Dermis microvascular lymphatic vessel endothelial cell (primary cell): ENCODE data around the gene IQCE. TPM values are rescaled to one million over a fixed set of nuclear protein-coding genes. Genes with fewer than 3 reads are reported as not detected.
"Not testable (repeated sequence)": the region's sequence is repeated elsewhere in the genome, so short reads cannot be mapped to it uniquely, and the experiment has no call there.

ENCODE experiments used
- DNase-seq, 2 donors: peaks; one replicate each; pipeline versions ENCODE4 v3.0.0 to v3.0.0-alpha.2; 2010; ENCODE audit warnings: low read depth in 2 of 2
- total RNA-seq: library from RNA; depleted of rRNA; stranded (reverse); fragments of >200 nt; gene quantifications from 2 replicates; pipeline ENCODE4 v1.2.1, GENCODE V29; 2014

Gene IQCE
- total RNA-seq, 1 donor from 2014 or later, result 5.9 TPM

- no peak for DNase-seq
Observed at GRCh38 chr7:2520761-2521290, 38.0 kb upstream of the IQCE start.

DNA sequence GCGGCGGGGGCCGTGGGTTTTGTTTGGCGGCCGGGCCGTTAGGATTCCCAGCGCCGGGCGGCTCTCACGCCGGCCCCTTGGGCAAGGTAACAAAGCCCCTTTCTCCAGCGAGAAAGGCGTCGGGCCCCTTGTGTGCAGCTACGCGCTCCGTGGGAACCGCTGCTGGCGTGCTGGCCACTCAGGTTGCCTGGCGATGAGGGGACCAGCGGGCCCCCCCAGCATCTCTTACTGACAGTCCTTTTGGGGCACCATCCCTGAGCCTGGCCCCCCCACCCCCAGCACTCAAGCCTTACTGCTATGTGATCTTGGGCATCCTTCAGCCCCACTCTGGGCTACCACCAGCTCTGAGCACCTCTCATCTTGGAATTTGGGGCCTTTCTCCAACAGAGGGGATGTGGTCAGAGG is 37.4 kb upstream of the IQCE start:
- no peak for DNase-seq

DNA sequence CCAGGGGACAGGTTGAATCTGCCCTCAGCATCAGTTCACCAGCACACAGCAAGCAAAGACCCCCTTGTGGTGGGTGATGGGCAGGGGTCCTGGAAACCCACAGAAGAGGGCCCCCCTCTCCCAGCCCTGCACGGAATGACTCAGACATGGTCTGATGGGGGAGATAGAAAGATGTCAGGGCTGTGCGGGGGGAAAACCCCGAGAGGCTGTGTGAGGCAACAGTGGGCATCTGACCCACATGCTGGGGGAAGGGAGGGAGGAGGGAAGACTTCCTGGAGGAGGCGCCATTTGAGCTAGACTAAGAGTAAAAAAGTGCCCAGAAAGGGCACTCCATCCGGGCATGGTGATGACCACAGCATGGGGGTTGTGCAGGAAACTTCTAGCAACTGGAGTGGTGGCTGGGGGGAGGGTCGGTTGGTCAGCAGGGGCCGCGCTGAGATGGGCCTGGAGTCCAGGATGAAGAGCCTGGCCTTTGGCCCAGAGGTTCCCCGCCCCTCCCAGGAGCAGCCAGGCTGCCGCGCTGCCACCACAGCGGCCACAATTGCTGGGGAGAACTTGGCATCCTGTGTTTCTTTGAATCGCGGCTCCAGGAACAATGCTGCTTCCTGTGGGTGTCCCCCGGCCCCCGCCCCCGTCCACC is 36.7 kb upstream of the IQCE start:
- peak in 1 of 2 donors; percentile 75 for DNase-seq

DNA sequence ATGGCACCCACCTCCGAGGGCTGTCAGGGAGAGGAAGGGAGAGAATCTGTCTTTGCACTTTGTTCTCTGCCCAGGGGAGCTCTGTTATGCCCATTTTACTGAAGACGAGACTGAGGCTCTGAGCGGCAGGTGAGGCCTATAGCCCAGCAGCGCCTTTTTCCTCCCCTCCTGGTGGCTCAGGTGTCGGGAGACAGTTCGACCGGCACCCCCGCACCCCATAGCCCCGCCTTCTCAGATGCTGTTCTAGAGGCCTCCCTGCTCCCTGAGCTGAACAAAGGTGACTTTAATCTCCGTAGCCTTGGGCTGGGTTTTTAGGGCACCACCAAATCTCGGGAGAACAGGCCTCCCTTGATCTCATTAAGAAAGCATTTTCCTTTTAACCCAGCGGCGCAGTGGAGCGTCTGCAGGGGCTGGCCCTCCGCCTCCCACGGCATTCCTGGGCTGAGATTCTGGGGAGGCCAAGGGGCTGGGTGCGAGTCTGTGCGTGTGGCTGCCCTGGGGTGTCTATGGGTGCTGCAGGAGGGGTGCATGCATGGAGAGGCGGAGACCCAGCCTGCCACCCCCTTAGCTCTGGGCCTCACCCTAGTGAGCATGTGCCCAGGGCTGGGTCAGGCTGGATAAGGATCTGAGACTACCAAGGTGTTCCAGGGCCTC is 35.9 kb upstream of the IQCE start:
- DNase-seq, result peak in 1 of 2 donors; percentile 32

DNA sequence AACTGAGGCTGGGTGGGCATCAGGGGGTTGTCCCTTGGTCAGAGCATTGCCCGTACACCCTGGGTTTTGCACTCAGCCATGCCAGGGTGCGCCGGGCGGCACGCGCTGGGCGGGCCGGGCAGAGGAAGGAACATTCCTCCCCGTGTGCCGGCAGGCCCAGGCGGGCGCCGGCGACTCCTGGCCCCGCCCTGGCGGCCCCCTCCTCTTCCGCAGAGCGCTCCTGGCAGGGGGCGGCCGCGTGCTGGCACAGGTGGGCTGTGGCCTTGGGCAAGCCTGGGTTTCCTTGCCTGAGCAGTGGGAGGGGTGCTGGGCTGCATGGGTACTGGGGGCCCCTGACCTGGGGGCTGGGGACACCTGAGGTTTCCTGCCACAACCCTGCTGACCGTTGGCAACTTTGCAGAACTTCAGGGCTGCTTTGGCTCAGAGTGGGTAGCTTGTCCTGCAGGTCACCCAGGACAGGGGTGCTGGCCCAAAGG is 35.3 kb upstream of the IQCE start:
- DNase-seq, result no peak

GRCh38 chr7:2523941-2524807 is 34.6 kb upstream of the IQCE start:
- peak; percentile 83 to 94 for DNase-seq

DNA sequence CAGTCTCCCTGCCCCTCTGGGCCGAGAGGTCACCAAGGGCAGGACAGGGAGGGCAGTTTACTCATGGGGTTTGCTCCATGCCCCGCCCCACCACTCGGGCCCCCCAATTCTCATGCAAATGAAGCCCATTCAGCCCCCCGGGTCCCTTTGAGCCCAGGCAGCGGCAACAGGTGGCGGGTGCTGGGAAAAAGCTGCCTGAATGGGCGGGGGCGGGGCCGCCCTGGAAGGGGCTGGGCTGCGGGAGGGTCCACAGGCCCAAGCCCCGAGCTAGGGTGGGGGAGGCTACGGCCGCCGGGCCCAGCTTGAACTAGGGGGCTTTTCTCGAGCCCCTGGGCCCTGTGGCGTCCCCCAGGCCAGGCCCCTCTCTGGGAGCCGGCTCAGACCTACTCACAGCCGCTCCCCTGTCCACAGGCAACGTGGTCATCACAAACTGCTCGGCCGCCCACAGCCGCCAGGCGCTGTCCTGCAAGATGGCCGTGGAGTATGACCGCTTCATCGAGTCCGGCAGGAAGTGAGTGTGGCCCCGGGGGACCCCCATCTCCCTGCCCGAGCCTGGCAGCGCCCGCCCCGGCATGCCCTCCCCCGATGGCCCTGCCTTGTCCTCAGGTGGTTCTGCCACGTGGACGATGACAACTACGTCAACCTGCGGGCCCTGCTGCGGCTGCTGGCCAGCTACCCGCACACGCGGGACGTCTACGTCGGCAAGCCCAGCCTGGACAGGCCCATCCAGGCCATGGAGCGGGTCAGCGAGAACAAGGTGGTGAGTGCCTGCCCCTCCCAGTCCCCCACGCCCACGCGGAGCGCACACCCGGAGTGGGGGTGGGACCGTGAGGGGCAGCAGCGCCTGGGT is 33.7 kb upstream of the IQCE start:
- DNase-seq, result no peak

- DNase-seq, result no peak
Observed at GRCh38 chr7:2525658-2526630, 32.8 kb upstream of the IQCE start.

GRCh38 chr7:2526659-2527504 is 31.9 kb upstream of the IQCE start:
- no peak for DNase-seq

DNA sequence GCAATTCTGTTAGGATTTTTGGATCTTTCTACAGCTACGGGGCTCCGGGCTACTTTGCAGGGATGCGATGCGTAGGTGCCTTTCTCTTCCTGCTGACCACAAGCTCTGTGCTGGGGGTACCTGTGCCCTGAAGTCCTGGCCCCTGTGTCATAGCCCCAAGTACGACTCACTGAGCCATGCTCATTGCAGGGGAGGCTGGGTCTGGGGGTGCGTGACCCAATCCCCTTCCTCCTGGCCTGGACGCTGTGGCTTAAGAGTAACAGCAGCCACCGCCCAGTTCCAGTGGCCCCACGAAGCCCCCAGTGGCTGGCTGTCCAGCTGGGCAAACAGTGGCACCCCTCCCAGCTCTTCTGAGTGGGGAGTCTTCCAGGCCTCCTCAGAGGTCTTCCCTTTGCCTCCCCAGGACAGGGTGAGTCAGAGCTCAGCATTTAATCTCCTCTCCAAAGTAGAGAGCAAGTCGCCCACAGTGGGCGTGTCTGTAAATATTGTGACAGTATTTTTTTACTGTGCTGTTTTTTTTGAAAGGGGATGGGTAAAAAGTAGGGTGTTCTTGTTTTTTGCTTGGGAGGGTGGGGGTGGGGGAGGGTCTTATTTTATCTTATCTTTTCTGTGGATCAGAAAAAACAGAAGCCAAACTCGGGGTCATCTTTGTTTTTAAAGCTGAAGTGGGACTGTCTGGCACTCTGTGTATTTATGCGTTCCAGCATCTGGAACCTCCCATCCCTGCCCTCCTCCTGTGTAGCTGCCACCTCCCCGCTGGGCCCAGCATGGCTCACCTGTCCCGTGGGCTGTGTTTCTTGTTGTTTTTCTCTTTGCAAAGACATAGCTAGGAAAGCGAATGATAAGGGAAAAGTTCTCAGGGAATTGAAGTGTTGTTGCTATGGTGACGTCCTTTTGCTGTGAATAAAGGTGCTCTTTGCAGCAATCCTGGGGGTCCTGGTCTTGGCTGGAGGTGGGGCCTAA is 31.0 kb upstream of the IQCE start:
- peak in 1 of 2 donors; percentile 46 for DNase-seq

GRCh38 chr7:2528481-2529095 is 30.2 kb upstream of the IQCE start:
- DNase-seq, result no peak

DNA sequence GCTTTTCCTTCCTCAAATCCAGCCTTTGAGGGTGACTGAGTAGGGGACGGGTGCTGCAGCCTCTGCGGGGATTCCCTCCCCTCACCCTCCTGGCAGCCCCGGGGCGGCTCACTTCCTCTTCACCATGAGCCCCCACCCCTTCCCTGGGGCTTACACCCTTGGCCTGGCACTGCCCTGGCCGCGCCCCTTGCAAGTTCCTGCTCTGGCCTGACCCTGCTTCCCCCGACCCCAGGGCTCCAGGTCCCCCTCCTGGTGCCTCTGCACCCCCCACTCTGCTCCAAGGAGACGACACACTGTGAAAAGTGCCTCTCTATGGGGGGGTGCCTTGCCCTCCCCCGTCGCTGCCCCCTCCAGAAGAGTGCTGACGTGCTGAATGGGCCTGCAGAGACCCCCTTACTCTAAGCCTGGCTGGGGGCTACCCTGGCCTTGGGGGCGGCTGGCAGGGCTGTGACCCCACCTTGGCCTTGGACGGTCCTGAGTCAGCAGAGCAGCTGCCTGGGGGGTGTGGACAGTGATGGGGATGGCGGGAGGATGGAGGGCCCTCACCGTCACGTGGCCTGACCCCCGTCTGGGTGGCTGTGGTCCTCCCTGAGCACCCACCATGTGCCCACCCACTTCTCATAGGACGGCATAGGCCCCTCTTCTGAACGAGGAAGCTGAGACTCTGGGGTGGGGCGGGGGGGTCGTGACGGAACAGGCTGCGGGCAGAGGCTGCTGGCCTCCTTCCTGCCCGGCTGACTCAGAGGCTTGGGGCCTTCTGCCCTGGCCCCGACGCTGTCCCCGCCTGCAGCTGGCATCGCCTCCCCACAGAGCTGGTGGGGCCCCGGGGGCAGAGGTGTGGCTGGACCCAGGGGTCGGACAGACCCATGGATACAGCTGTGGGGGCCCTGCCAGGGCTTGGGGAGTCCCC is 29.4 kb upstream of the IQCE start:
- peak in 1 of 2 donors; percentile 60 for DNase-seq

DNA sequence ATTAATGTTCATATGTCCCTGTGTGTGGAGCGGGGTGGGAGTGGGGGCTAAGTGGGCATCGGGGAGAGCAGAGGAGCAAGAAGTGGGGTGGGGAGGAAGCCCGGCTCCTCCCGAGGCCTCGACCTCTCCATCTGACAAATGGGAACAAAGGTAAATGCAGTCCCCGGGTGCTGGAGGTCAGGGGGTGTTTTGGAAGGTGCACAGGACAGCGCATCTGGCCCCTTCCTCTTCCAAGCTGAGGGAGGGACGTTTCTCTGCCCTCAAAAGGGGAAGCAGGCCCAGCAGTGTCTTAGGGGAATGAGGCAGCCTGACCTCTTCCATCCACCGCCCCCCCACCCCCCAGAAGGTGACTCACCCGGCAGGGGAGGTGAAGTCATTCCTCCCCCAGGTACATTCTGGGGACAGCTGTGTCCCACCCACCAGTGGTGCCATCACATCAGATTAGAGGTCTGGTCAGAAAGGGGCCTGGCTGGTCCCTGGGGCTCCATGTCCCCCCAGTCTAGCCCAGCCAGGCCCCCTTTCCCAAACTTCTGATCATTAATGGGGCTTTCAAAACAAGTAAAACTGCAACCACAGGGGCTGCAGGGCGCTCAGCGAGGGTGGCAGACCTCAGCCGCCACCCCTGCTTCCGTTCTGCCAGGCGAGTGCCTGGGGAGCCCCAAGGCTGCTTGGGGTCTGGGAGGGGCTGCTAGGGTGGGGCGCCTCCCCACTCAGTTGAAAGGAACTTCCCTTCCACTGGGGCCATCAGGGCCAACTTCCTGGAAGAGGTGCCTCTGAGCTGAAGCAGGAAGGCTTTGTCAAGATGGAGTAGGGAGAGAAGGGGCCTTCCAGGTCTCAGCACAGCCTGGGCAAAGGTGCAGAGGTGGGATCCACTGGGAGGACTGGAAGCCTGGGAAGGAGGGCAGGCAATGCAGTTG is 28.4 kb upstream of the IQCE start:
- DNase-seq, result no peak

DNA sequence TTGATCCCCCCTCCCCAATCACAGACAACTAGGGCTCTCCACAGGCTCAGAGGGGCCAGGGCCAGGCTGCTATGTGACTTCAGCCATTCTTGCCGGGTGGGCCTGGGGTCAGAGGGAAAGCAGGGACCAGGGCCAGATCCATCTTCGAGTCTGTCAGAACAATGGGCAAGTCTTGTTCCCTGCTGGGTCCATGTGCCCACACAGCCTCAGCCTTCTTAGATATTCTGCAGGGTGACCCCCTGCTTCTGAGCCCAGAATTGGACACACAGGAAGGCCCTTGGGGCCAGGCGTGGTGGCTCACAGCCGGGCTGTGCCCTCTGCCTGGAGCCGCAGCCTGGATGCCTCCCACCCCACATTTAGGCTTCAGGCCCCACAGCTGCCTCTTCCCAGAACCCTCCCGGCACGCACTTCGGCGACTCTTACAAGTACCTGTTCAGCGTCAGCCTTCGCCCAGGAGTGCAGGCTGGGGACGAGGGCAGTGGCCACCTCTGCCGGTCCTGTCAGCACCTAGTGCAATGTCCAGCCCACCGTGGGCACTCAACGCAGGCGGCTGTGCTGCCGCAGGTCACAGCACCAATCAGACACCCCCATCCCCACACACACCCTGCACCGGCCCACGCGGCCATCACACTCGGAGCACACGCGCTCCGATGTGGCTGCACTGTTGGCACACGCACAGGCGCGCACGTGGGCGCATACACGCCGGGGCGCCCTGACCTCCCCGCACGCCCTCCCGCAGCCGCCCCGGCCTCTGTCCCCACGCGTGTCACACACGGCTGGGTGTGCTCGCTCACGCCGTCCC is 27.6 kb upstream of the IQCE start:
- not testable (repeated sequence) for DNase-seq
